Breast epithelium (tissue), 3 donors: ENCODE results near the gene SSRP1.

Experiments
- POLR2A ChIP-seq: fragments of 450-650 bp; IDR thresholded peaks from one replicate; pipeline ENCODE4 v1.6.1; 2016; ENCODE audit warnings: antibody characterized with exemption, mild to moderate bottlenecking, moderate library complexity
- POLR2AphosphoS5 ChIP-seq, 3 donors: sonication (generic); formaldehyde crosslinking; IDR thresholded peaks; one replicate each; pipeline ENCODE4 v1.6.1; 2017; ENCODE audit warnings: antibody characterized with exemption in 3 of 3
- TF ChIP-seq, protein P1 (sequence below), 3 donors: fragments of 450-650 bp; IDR thresholded peaks; one replicate each; pipeline ENCODE4 v1.5.1; 2016 to 2017; ENCODE audit warnings: antibody characterized with exemption in 3 of 3, mild to moderate bottlenecking in 3 of 3, moderate library complexity in 3 of 3

DNA sequence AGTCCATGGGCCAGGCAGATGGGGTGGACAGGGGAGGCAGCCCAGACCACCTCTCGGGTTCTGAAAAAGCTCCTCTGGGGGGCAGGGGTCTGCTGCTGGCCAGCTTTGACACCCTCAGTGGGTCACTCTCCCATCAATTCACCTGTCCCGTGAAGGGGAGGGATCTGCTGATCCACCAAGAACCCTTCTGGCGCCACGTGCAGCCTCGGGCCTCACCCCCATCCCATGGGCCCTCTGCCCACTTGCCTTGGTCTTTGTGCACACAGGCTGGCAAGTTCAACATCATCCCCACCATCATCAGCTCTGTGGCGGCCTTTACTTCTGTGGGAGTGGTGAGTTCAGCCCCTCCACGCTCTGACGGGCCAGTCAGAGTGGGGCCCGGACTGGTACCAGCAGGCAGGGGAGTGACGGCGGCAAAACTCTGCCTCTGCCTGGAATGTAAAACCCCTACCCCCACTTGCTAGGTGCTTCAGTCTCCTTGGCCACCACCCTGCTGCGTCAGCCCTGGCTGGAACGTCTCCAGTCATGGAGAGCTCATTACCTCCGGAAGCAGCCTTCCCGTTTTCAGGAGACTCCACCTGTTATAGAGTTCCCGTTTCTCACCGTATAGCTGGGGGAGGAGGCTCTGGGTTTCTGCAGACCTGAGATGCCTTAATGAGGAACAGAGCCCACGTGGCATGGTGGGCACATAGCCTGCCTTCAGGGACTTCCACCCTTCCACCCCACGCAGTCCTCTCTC lies 32.6 kb upstream of the SSRP1 start:
- TF ChIP-seq, protein P1, sequence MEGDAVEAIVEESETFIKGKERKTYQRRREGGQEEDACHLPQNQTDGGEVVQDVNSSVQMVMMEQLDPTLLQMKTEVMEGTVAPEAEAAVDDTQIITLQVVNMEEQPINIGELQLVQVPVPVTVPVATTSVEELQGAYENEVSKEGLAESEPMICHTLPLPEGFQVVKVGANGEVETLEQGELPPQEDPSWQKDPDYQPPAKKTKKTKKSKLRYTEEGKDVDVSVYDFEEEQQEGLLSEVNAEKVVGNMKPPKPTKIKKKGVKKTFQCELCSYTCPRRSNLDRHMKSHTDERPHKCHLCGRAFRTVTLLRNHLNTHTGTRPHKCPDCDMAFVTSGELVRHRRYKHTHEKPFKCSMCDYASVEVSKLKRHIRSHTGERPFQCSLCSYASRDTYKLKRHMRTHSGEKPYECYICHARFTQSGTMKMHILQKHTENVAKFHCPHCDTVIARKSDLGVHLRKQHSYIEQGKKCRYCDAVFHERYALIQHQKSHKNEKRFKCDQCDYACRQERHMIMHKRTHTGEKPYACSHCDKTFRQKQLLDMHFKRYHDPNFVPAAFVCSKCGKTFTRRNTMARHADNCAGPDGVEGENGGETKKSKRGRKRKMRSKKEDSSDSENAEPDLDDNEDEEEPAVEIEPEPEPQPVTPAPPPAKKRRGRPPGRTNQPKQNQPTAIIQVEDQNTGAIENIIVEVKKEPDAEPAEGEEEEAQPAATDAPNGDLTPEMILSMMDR (IDR thresholded peaks at IDR 0.05): no peak
- TF ChIP-seq POLR2A (no peak), POLR2AphosphoS5 (IDR thresholded peaks at IDR 0.05) (no peak)
